Activated CD4-positive, alpha-beta T cell treated with anti-CD3 and anti-CD28 coated beads, Interleukin-2, Interleukin-6, amounts not matched to agents 100 ng/mL and 50 ng/mL, durations not matched to agents 16 hours and 8 hours (primary cell): ENCODE data around the gene NDUFV1.
"Not testable (repeated sequence)": the region's sequence is repeated elsewhere in the genome, so short reads cannot be mapped to it uniquely, and the experiment has no call there.

Experiments used
- DNase-seq: peaks from one replicate; pipeline ENCODE4 v3.0.0-alpha.2; 2020

The NDUFV1 gene

GRCh38 chr11:67659651-67660165 lies 53.0 kb downstream of the NDUFV1 start:
- not testable (repeated sequence) for DNase-seq

GRCh38 chr11:67660752-67661151 lies 54.0 kb downstream of the NDUFV1 start:
- not testable (repeated sequence) for DNase-seq
